ENCODE results near the gene SMU1.
"Not testable (repeated sequence)": the region's sequence is repeated elsewhere in the genome, so short reads cannot be mapped to it uniquely, and the experiment has no call there.

DNA sequence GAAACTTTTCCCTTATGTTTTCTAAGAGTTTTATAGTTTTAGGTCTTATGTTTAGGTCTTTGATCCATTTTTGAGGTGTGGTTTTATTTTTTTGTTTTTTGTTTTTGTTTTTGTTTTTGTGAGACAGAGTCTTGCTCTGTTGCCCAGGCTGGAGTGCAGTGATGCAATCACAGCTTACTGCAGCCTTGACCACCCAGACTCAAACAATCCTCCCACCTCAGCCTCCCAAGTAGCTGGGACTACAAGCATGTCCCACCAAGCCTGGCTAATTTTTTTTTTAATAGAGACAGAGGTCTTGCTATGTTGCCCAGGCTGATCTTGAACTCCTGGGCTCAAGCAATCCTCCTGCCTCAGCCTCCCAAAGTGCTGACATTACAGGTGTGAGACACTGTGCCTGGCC is 71.1 kb downstream of the SMU1 start:
- TF ChIP-seq, protein P1, sequence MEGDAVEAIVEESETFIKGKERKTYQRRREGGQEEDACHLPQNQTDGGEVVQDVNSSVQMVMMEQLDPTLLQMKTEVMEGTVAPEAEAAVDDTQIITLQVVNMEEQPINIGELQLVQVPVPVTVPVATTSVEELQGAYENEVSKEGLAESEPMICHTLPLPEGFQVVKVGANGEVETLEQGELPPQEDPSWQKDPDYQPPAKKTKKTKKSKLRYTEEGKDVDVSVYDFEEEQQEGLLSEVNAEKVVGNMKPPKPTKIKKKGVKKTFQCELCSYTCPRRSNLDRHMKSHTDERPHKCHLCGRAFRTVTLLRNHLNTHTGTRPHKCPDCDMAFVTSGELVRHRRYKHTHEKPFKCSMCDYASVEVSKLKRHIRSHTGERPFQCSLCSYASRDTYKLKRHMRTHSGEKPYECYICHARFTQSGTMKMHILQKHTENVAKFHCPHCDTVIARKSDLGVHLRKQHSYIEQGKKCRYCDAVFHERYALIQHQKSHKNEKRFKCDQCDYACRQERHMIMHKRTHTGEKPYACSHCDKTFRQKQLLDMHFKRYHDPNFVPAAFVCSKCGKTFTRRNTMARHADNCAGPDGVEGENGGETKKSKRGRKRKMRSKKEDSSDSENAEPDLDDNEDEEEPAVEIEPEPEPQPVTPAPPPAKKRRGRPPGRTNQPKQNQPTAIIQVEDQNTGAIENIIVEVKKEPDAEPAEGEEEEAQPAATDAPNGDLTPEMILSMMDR (conservative IDR thresholded peaks at IDR 0.05 in 1 of 2, IDR thresholded peaks at IDR 0.05 in 1 of 2; ENCODE audit: low read depth in 1 of 2, low read length in 2 of 2), result not testable (repeated sequence)
- TF ChIP-seq EZH2 (IDR thresholded peaks at IDR 0.05; ENCODE audit: low read length, missing control alignments), result not testable (repeated sequence)
